Aorta (tissue), 5 donors: ENCODE measurements around the gene TFIP11. TPM values are rescaled to one million over a fixed set of nuclear protein-coding genes. Genes with fewer than 3 reads are reported as not detected.

Experiments
- ATAC-seq: fragments of 200-7000 bp; cut with Tn5 transposase; one replicate; pipeline ENCODE4 v1.9.1; 2022; ENCODE audit warnings: moderate library complexity; ENCODE audit not compliant: low FRiP score
- DNase-seq, 2 donors: peaks; one replicate each; pipeline ENCODE4 v3.0.0-alpha.2; 2020
- H3K27ac ChIP-seq, 2 donors: one replicate each; pipeline ENCODE4 v1.5.1; 2013; ENCODE audit warnings: low read length in 2 of 2, mild to moderate bottlenecking in 2 of 2, moderate library complexity in 2 of 2, control low read depth in 1 of 2, inconsistent platforms in 1 of 2, low read depth in 1 of 2
- H3K27me3 ChIP-seq, 2 donors: one replicate each; pipeline ENCODE4 v1.6.1; 2013; ENCODE audit warnings: control low read depth in 1 of 2, low read length in 1 of 2, mild to moderate bottlenecking in 1 of 2, moderate library complexity in 1 of 2; ENCODE audit not compliant: insufficient read depth in 2 of 2, control insufficient read depth in 1 of 2
- H3K36me3 ChIP-seq, 2 donors: one replicate each; pipeline ENCODE4 v1.6.1; 2013; ENCODE audit warnings: control low read depth in 1 of 2, low read length in 1 of 2, mild to moderate bottlenecking in 1 of 2; ENCODE audit not compliant: insufficient read depth in 2 of 2, control insufficient read depth in 1 of 2
- H3K4me1 ChIP-seq, 2 donors: one replicate each; pipeline ENCODE4 v1.6.1; 2013; ENCODE audit warnings: low read length in 2 of 2, control low read depth in 1 of 2, mild to moderate bottlenecking in 1 of 2, moderate library complexity in 1 of 2; ENCODE audit not compliant: insufficient read depth in 2 of 2, control insufficient read depth in 1 of 2
- H3K4me3 ChIP-seq, 2 donors: one replicate each; pipeline ENCODE4 v1.5.1; 2013; ENCODE audit warnings: low read length in 2 of 2, control low read depth in 1 of 2, mild to moderate bottlenecking in 1 of 2
- H3K9me3 ChIP-seq: one replicate; pipeline ENCODE4 v1.6.1; 2013; ENCODE audit warnings: mild to moderate bottlenecking, low read length; ENCODE audit not compliant: control insufficient read depth
- WGBS, 2 donors: extraction: QIAGEN DNeasy Blood & Tissue Kit; methylation state at CpG; one replicate each; pipeline ENCODE4 v1.1.7; 2013; 5-methylcytosine and 5-hydroxymethylcytosine counted together
- intact Hi-C, 2 donors: fragments of 100-400 bp; cut with DNase I; formaldehyde crosslinking; loops; one replicate each; pipeline versions ENCODE4 v1.14.2 to v1.15.0; 2022
- polyA plus RNA-seq, 2 donors: library from polyadenylated mRNA; stranded (reverse); fragments of 200-250 nt; gene quantifications; one replicate each; pipeline ENCODE4 v1.2.3, GENCODE V29; 2013
- total RNA-seq, 2 donors: library from RNA; stranded (reverse); fragmentation: NEBNext Ultra II Directional; extraction: Animal tissue kit (Norgen Biotek cat#: 25700); gene quantifications; one replicate each; pipeline ENCODE4 v1.2.1, GENCODE V29; 2021
- donor health status: healthy with polysubstance abuse.
- donor health status: Bipolar disorder and iron deficiency.
- donor health status: DM: no; HTN: no; CAD: no.
- donor health status: DM: no; HTN: no; CAD: no.
- donor health status: DM: yes; HTN: yes; CAD: no.

Gene TFIP11
- total and polyA plus RNA-seq, 4 donors = 6.1 to 31.4 (median 26.2) TPM

GRCh38 chr22:26453812-26454500 is 58.3 kb downstream of the TFIP11 start:
- ATAC-seq (no peak), DNase-seq (no peak)
- no peaks in the 10 kb centered on the region for H3K4me1 ChIP-seq
- peaks cover 0 to 16% of the 10 kb centered on the region in 2 donors for H3K36me3 ChIP-seq
- intact Hi-C loops = no loop called here
- no peak overlapping the region for H3K4me3 ChIP-seq
- H3K27me3 ChIP-seq = no peaks in the 10 kb centered on the region
- H3K27ac ChIP-seq = no peak overlapping the region
- no peaks in the 10 kb centered on the region for H3K9me3 ChIP-seq
- WGBS, 2 donors = 85 to 90% methylated on average over 5 of the region's 5 CpGs

- Histone ChIP-seq H3K27ac (no peak overlapping the region), H3K36me3 (peaks cover 0 to 16% of the 10 kb centered on the region in 2 donors), H3K27me3 (no peaks in the 10 kb centered on the region), H3K9me3 (no peaks in the 10 kb centered on the region), H3K4me3 (no peak overlapping the region), H3K4me1 (no peaks in the 10 kb centered on the region)
- WGBS, 2 donors = 91% methylated on average over 9 of the region's 9 CpGs
- no peak for DNase-seq
- intact Hi-C loops = no loop called here
- ATAC-seq = no peak
Observed at GRCh38 chr22:26453216-26453615, 59.1 kb downstream of the TFIP11 start.

- H3K36me3 ChIP-seq = peaks cover 0 to 14% of the 10 kb centered on the region in 2 donors
- intact Hi-C loops = no loop called here
Observed at GRCh38 chr22:26452236-26453016, 59.8 kb downstream of the TFIP11 start.

GRCh38 chr22:26450453-26451185 is 61.7 kb downstream of the TFIP11 start:
- H3K4me3 ChIP-seq = no peak overlapping the region
- intact Hi-C loops = no loop called here
- ATAC-seq = no peak
- H3K9me3 ChIP-seq = no peaks in the 10 kb centered on the region
- 80 to 83% methylated on average over 9 of the region's 9 CpGs for WGBS, 2 donors
- no peaks in the 10 kb centered on the region for H3K27me3 ChIP-seq
- no peaks in the 10 kb centered on the region for H3K4me1 ChIP-seq
- peaks cover 0 to 10% of the 10 kb centered on the region in 2 donors for H3K36me3 ChIP-seq
- no peak overlapping the region for H3K27ac ChIP-seq
- no peak for DNase-seq

More at GRCh38 chr22:26452236-26453016, 59.8 kb downstream of the TFIP11 start:
- ATAC-seq (no peak), DNase-seq (no peak)
- H3K9me3 ChIP-seq = no peaks in the 10 kb centered on the region
- H3K4me1 ChIP-seq = no peaks in the 10 kb centered on the region
- H3K27me3 ChIP-seq = no peaks in the 10 kb centered on the region
- H3K4me3 ChIP-seq = no peak overlapping the region
- no peak overlapping the region for H3K27ac ChIP-seq
- 95% methylated on average over 23 of the region's 23 CpGs for WGBS, 2 donors

- H3K27me3 ChIP-seq = no peaks in the 10 kb centered on the region
- WGBS, 2 donors = 66 to 72% methylated on average over 5 to 6 of the region's 6 CpGs
- no peak overlapping the region for H3K27ac ChIP-seq
- no peak for ATAC-seq
- no peak overlapping the region for H3K4me3 ChIP-seq
- H3K9me3 ChIP-seq = no peaks in the 10 kb centered on the region
- peaks cover 0 to 10% of the 10 kb centered on the region in 2 donors for H3K36me3 ChIP-seq
- no peak for DNase-seq
- H3K4me1 ChIP-seq = no peaks in the 10 kb centered on the region
- intact Hi-C loops = no loop called here
Observed at GRCh38 chr22:26448941-26449340, 63.3 kb downstream of the TFIP11 start.

GRCh38 chr22:26448334-26448733 is 63.9 kb downstream of the TFIP11 start:
- H3K27ac ChIP-seq = no peak overlapping the region
- ATAC-seq = no peak

GRCh38 chr22:26447584-26448329 is 64.5 kb downstream of the TFIP11 start:
- no peaks in the 10 kb centered on the region for H3K9me3 ChIP-seq
- intact Hi-C loops = no loop called here
- no peak overlapping the region for H3K4me3 ChIP-seq
- no peaks in the 10 kb centered on the region for H3K4me1 ChIP-seq
- H3K36me3 ChIP-seq = peaks cover 0 to 5% of the 10 kb centered on the region in 2 donors
- WGBS, 2 donors = 68 to 72% methylated on average over 15 of the region's 15 CpGs
- no peak overlapping the region for H3K27ac ChIP-seq
- DNase-seq = no peak
- no peak for ATAC-seq
- no peaks in the 10 kb centered on the region for H3K27me3 ChIP-seq

More at GRCh38 chr22:26448334-26448733, 63.9 kb downstream of the TFIP11 start:
- no peaks in the 10 kb centered on the region for H3K27me3 ChIP-seq
- DNase-seq = no peak
- WGBS, 2 donors = 64 to 65% methylated on average over 5 of the region's 5 CpGs
- H3K4me3 ChIP-seq = no peak overlapping the region
- intact Hi-C loops = no loop called here
- peaks cover 0 to 8% of the 10 kb centered on the region in 2 donors for H3K36me3 ChIP-seq
- H3K9me3 ChIP-seq = no peaks in the 10 kb centered on the region
- H3K4me1 ChIP-seq = no peaks in the 10 kb centered on the region

GRCh38 chr22:26446808-26447515 is 65.3 kb downstream of the TFIP11 start:
- ATAC-seq = no peak
- whole genome bisulfite sequencing, 2 donors = 81 to 82% methylated on average over 17 of the region's 17 CpGs
- no peak overlapping the region for H3K27ac ChIP-seq

More at GRCh38 chr22:26446808-26447515, 65.3 kb downstream of the TFIP11 start:
- intact Hi-C loops = no loop called here
- Histone ChIP-seq H3K27me3 (no peaks in the 10 kb centered on the region), H3K9me3 (no peaks in the 10 kb centered on the region), H3K36me3 (peaks cover 0 to 4% of the 10 kb centered on the region in 2 donors), H3K4me1 (no peaks in the 10 kb centered on the region), H3K4me3 (no peak overlapping the region)
- DNase-seq = no peak
